IPS-18c (cell line): ENCODE results near the gene FBXO9.

Experiments used
- H3K4me3 ChIP-seq: 2 replicates; pipeline ENCODE4 v1.7.0; 2013; ENCODE audit warnings: low read depth, mild to moderate bottlenecking, low read length, moderate library complexity; ENCODE audit not compliant: insufficient read depth
- H3K9me3 ChIP-seq: one replicate; pipeline ENCODE4 v1.6.1; 2013; ENCODE audit warnings: mild to moderate bottlenecking, low read length, moderate library complexity; ENCODE audit not compliant: control insufficient read depth, insufficient read depth

FBXO9 gene

DNA sequence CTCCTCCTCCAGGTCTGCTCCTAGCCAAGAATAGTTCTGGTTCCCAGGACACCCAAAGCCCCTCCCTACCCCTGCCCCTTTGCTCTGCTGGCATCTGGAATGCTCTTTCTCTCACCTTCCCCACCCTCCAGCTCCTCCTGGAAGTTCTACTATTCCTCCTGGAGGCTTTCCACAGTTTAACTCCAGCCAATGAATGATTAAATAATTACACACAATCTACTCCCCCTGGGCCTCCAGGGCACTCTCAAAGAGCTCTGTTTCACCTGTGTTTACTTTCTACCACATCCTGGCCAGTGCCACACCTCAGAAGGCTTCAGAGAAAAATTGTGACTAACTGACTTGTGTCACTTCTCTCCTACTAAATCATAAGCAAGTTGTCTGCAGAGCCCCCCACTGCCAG is 47.2 kb downstream of the FBXO9 start:
- H3K9me3 ChIP-seq, result no peaks in the 10 kb centered on the region
- H3K4me3 ChIP-seq, result no peak overlapping the region

DNA sequence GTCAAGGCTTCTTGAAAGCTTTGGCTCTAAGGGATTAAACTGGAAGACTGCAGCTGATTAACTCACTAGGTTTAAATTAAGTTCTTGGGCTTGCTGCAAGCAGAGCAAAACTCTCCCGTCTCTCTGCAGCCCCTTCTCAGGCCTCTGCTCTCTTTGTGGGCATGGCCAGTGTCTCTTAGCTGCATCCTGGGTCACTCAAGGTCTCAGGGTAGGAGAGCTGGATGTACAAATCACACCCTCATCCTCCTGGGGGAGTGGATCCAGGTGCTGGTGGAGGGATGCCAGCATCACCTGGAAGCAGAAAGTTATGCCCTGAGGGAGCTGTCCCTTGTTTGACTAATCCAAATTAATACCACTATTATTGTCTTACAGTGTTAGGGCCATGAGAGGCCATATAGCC is 47.7 kb downstream of the FBXO9 start:
- no peaks in the 10 kb centered on the region for H3K9me3 ChIP-seq
- no peak overlapping the region for H3K4me3 ChIP-seq

- H3K4me3 ChIP-seq, result no peak overlapping the region
- no peaks in the 10 kb centered on the region for H3K9me3 ChIP-seq
Observed at GRCh38 chr6:53113742-53114141, 48.5 kb downstream of the FBXO9 start.

GRCh38 chr6:53115113-53115512 is 49.9 kb downstream of the FBXO9 start:
- H3K4me3 ChIP-seq, result no peak overlapping the region
- H3K9me3 ChIP-seq, result no peaks in the 10 kb centered on the region

GRCh38 chr6:53115741-53116140 is 50.5 kb downstream of the FBXO9 start:
- no peaks in the 10 kb centered on the region for H3K9me3 ChIP-seq
- H3K4me3 ChIP-seq, result no peak overlapping the region

- peaks cover 3% of the 10 kb centered on the region for H3K9me3 ChIP-seq
- no peak overlapping the region for H3K4me3 ChIP-seq
Observed at GRCh38 chr6:53119349-53119748, 54.1 kb downstream of the FBXO9 start.

GRCh38 chr6:53119772-53120409 is 54.7 kb downstream of the FBXO9 start:
- Histone ChIP-seq H3K9me3 (peaks cover 3% of the 10 kb centered on the region), H3K4me3 (no peak overlapping the region; the same call in 1 of the 2 replicates)

GRCh38 chr6:53124131-53124800 is 59.1 kb downstream of the FBXO9 start:
- no peak overlapping the region for H3K4me3 ChIP-seq
- peaks cover 3% of the 10 kb centered on the region for H3K9me3 ChIP-seq

GRCh38 chr6:53125276-53125675 is 60.1 kb downstream of the FBXO9 start:
- H3K4me3 ChIP-seq, result no peak overlapping the region
- peaks cover 3% of the 10 kb centered on the region for H3K9me3 ChIP-seq

- Histone ChIP-seq H3K4me3 (no peak overlapping the region), H3K9me3 (no peaks in the 10 kb centered on the region)
Observed at GRCh38 chr6:53128842-53129241, 63.6 kb downstream of the FBXO9 start.

GRCh38 chr6:53130569-53131290 is 65.5 kb downstream of the FBXO9 start:
- Histone ChIP-seq H3K4me3 (no peak overlapping the region), H3K9me3 (no peaks in the 10 kb centered on the region)

GRCh38 chr6:53133961-53134360 is 68.8 kb downstream of the FBXO9 start:
- Histone ChIP-seq H3K9me3 (no peaks in the 10 kb centered on the region), H3K4me3 (no peak overlapping the region)

DNA sequence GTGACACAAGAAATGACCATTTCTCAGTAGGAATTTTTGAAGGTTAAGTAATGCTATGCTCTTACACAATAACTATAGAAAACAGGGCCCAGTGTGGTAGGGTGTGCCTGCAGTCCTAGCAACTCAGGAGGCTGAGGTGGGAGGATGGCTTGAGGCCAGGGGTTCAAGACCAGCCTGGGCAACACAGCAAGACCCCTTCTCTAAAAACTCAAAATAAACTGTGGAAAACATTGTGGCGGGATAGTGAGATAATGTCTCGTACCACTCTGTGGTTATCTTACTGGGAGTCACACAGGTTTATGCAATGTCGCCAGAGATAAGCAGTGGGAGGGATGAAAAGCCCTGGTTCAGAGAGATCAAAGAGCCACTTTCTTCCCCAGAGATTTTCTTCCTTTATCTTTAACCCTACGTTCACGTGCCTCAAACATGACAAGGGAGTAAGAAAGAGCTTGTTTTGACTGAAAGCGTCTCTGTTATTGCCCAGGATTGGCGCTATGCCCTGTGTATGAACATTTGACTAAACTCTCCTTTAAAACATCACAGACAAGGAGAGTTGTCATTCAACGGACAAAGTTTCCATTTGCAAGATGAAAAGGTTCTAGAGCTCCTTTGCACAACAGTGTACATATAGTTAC is 69.5 kb downstream of the FBXO9 start:
- Histone ChIP-seq H3K4me3 (no peak overlapping the region), H3K9me3 (no peaks in the 10 kb centered on the region)

DNA sequence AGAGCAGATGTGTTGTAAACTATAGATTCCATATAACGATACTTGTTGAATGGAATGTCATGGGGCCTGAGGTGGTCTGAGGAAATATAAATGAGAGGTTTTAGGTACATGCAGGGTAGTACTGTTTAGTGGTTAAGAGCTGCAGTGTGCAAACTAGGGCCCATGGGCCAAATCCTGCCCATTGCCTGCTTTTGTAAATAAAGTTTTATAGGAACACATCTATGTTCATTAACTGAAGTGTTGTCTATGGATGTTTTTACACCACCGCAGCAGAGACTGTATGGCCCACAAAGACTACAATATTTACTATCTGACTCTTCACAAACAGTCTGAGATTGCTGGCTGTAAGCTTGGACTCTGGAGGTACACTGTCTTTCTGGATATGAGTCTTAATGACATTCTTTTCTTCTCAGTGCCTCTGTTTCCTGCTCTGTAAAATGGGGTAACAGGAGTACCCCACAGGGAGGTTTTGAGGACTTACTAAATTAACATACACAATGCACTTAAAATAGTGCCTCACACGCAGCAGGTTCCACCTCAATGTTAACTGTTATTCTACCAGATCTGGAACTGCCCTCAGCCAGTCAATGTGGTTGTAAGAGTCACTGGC is 70.9 kb downstream of the FBXO9 start:
- H3K9me3 ChIP-seq, result no peaks in the 10 kb centered on the region
- no peak overlapping the region for H3K4me3 ChIP-seq

DNA sequence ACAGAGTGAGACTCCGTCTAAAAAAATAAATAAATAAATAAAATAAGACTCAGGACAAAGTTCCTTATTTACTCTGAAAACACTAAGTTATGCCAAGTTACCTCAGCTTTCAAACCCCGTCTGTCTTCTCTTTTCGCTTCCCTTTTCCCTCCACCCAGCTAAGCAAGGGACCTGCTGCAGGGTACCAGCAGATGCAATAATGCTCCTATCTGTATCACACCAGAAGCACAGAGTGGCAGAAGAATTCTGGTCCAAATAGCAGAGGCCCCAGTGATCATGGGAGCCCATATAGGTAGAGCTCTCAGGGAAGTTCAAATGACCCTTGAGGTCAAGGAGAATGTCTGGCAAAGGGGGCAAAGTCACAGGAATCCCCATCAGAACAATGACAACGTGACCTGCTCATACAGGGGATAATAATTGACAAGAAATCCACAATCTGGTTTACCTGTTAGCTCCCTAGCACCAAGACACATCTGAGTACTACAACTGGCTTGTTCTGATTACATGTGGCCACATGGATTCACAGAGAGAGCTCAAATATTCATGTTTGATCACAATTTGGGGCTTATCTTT is 74.7 kb downstream of the FBXO9 start:
- Histone ChIP-seq H3K4me3 (no peak overlapping the region), H3K9me3 (no peaks in the 10 kb centered on the region)

- no peak overlapping the region for H3K4me3 ChIP-seq
Observed at GRCh38 chr6:53142810-53143209, 77.6 kb downstream of the FBXO9 start.

GRCh38 chr6:53143710-53144109 is 78.5 kb downstream of the FBXO9 start:
- no peak overlapping the region for H3K4me3 ChIP-seq
- no peaks in the 10 kb centered on the region for H3K9me3 ChIP-seq

More at GRCh38 chr6:53142810-53143209, 77.6 kb downstream of the FBXO9 start:
- H3K9me3 ChIP-seq, result no peaks in the 10 kb centered on the region
